Mucosa of descending colon (tissue), 3 donors: ENCODE measurements around the gene ALDH1A1. TPM values are rescaled to one million over a fixed set of nuclear protein-coding genes. Genes with fewer than 3 reads are reported as not detected.
A peak's percentile ranks its signal among the peaks of the same experiment; 100 is the strongest.

ENCODE experiments used
- ATAC-seq: fragments of 200-7000 bp; cut with Tn5 transposase; one replicate; pipeline ENCODE4 v1.9.1; 2020; ENCODE audit warnings: mild to moderate bottlenecking, moderate library complexity
- DNase-seq, 3 donors: peaks; one replicate each; pipeline ENCODE4 v3.0.0-alpha.2; 2020
- H3K36me3 ChIP-seq: fragments of 200-600 bp; one replicate; pipeline ENCODE4 v1.8.0; 2021; ENCODE audit warnings: low read depth, mild to moderate bottlenecking
- H3K4me1 ChIP-seq: fragments of 200-600 bp; one replicate; pipeline ENCODE4 v1.8.0; 2021; ENCODE audit warnings: low read depth, mild to moderate bottlenecking
- H3K4me3 ChIP-seq: fragments of 200-600 bp; one replicate; pipeline ENCODE4 v1.8.0; 2021; ENCODE audit warnings: mild to moderate bottlenecking
- H3K9me3 ChIP-seq: fragments of 200-600 bp; one replicate; pipeline ENCODE4 v1.8.0; 2021; ENCODE audit warnings: mild to moderate bottlenecking
- intact Hi-C, 2 donors: fragments of 100-400 bp; cut with DNase I in 1 of 2; cut with micrococcal nuclease in 1 of 2; formaldehyde crosslinking; loops; one replicate each; pipeline versions ENCODE4 v1.11.0 to v1.11.1; 2022; cut with DNase I, micrococcal nuclease
- total RNA-seq, 3 donors: library from RNA; stranded (reverse); fragmentation: NEBNext Ultra II Directional in 2 of 3; extraction: Animal tissue kit (Norgen Biotek cat#: 25700) in 2 of 3; gene quantifications; one replicate each; pipeline versions ENCODE4 v1.2.1 to v1.2.4, GENCODE V29; 2021 to 2023
- TF ChIP-seq, protein P1 (sequence below): fragments of 200-600 bp; IDR thresholded peaks from one replicate; pipeline ENCODE4 v1.8.0; 2022; ENCODE audit warnings: antibody characterized with exemption, mild to moderate bottlenecking
- donor health status: DM: no; HTN: no; CAD: no; lungs with moderate emphysema.
- donor health status: DM: no; HTN: no; CAD: no.
- donor health status: DM: no; HTN: yes; CAD: no.

The ALDH1A1 gene
- total RNA-seq, 3 donors from 2014 or later = 72.9 to 173 (median 84.1) TPM

DNA sequence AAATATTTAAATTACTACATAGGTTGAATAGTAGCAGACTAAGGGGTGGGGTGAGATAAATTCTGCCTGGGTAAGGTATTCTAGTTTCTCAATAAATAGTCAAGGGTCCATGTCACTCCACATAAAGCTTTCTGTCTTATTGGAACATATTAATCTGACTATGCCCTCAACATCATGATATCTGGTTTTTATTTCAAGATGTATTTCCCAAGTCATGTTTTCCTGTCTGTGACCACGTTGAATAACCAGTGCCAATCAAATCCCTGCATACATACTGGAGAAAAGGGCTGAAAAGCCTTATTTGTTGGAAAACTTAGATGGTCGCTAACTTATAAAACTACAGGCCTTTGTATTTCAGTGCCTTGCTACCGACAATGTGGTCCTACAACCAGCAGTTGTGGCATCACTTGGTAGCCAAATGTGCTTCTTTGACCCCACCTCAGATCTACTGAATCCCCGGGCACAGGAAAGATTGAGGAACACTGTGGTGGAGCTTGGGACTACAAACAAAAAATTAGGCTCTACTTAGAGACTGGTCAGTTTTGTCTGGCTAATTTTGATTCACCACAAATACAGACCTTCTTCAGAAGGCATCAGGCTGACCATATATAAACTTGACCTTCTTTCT is 39.4 kb downstream of the ALDH1A1 start:
- no peak overlapping the region for H3K4me3 ChIP-seq

DNA sequence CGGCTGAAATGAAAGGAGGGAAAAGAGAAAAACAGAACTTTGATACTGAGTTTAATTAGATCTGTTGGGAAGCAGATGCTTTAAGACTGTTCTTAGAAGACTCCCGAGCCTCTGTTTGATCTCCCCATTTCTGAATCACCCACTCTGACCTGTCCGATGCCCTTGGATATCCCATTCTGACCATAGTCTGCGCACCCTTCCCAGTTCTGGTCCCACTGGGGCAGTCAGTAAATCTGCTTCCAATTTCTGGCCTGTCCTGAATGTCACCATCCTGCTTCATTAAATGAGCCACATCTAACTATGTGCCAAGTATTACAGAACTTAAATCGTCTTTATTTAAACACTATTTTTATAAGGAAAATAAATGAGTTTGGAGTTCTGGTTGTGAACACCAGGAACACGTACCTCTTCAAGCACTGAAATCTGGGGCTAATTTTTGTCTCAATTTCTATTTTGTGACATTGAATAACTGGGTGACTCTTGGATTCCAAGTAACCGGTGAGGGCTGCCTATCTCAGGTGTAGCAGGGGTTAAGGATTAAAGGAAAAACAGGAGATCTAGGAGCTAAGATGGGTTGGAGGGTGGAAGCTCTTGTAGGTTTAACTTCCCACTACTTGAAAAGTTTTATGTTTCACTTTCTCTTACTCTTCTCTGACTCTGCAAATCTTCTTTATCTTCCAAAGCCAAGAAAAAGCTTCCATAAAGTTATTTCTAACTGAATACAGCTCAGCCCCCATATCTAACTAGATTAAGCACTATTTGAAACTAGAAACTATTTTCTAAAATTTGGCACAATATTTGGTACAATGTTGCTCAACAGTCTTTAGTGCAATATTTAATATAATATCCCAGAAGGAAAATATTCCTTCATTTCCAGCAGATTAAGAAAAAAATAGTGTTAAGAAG is 40.1 kb downstream of the ALDH1A1 start:
- ATAC-seq (no peak), DNase-seq (no peak)
- intact Hi-C loops = no loop called here
- H3K9me3 ChIP-seq = no peaks in the 10 kb centered on the region
- TF ChIP-seq, protein P1, sequence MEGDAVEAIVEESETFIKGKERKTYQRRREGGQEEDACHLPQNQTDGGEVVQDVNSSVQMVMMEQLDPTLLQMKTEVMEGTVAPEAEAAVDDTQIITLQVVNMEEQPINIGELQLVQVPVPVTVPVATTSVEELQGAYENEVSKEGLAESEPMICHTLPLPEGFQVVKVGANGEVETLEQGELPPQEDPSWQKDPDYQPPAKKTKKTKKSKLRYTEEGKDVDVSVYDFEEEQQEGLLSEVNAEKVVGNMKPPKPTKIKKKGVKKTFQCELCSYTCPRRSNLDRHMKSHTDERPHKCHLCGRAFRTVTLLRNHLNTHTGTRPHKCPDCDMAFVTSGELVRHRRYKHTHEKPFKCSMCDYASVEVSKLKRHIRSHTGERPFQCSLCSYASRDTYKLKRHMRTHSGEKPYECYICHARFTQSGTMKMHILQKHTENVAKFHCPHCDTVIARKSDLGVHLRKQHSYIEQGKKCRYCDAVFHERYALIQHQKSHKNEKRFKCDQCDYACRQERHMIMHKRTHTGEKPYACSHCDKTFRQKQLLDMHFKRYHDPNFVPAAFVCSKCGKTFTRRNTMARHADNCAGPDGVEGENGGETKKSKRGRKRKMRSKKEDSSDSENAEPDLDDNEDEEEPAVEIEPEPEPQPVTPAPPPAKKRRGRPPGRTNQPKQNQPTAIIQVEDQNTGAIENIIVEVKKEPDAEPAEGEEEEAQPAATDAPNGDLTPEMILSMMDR = no peak
- no peak overlapping the region for H3K4me3 ChIP-seq
- no peaks in the 10 kb centered on the region for H3K36me3 ChIP-seq
- H3K4me1 ChIP-seq = no peaks in the 10 kb centered on the region

More for the DNA sequence above, 39.4 kb downstream of the ALDH1A1 start:
- H3K36me3 ChIP-seq = no peaks in the 10 kb centered on the region
- TF ChIP-seq, protein P1 = no peak
- DNase-seq (no peak), ATAC-seq (no peak)
- H3K9me3 ChIP-seq = no peaks in the 10 kb centered on the region
- intact Hi-C loops = no loop called here
- H3K4me1 ChIP-seq = no peaks in the 10 kb centered on the region

- TF ChIP-seq, protein P1 = no peak
These were observed 41.0 kb downstream of the ALDH1A1 start for GRCh38 chr9:72911816-72912215.

DNA sequence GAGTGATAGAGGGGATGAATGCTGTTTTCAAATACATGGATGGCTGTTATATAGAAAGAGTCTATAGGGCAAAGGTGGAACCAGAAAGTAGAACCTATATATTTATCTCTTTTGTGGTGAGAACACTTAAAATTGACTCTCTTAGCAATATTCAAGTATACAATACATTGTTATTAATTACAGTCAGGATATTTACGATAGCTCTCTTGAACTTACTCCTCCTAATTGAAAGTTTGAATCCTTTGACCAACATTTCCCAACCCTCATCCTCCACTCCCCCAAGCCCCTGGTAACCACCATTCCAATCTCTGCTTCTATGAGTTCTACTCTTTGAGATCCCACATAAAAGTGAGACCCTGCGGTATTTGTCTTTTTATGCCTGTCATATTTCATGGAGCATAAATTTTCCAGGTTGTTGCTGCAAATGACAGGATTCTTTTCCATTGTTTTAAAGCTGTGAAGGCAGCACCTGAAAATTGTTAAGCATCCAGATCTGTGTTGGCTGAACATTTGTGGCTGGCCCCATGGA is 41.5 kb downstream of the ALDH1A1 start:
- H3K36me3 ChIP-seq = no peaks in the 10 kb centered on the region
- no peaks in the 10 kb centered on the region for H3K4me1 ChIP-seq
- intact Hi-C loops = no loop called here
- DNase-seq (no peak), ATAC-seq (no peak)
- TF ChIP-seq, protein P1 = no peak
- H3K4me3 ChIP-seq = no peak overlapping the region
- H3K9me3 ChIP-seq = no peaks in the 10 kb centered on the region

More at GRCh38 chr9:72911816-72912215, 41.0 kb downstream of the ALDH1A1 start:
- intact Hi-C loops = no loop called here
- no peaks in the 10 kb centered on the region for H3K9me3 ChIP-seq
- DNase-seq (no peak), ATAC-seq (no peak)
- H3K4me3 ChIP-seq = no peak overlapping the region
- no peaks in the 10 kb centered on the region for H3K4me1 ChIP-seq
- no peaks in the 10 kb centered on the region for H3K36me3 ChIP-seq

DNA sequence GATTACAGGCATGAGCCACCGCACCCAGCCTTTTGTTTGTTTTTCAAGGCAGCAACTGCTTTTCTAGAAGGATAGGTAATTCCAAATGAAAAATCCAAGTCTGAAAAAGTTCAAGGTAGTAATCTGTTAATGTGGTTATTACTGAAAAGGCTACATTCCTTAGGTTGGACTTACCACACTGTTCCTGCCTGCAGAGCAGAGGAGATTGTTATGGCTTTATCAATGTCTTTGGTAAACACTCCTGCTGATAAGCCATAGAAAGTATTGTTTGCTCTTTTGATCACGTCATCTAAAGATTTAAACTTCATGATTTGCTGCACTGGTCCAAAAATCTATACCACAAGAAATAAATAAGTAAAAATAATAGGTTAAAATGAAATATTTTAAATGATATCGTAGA is 43.4 kb downstream of the ALDH1A1 start:
- H3K4me3 ChIP-seq = no peak overlapping the region
- no peaks in the 10 kb centered on the region for H3K9me3 ChIP-seq
- no peaks in the 10 kb centered on the region for H3K36me3 ChIP-seq
- intact Hi-C loops = no loop called here
- TF ChIP-seq, protein P1 = no peak
- ATAC-seq (peak; percentile 81), DNase-seq (no peak)
- H3K4me1 ChIP-seq = no peaks in the 10 kb centered on the region
